Measurements from ENCODE around the gene RMRP.

Gene RMRP

GRCh38 chr9:35687972-35688557, 30.2 kb upstream of the RMRP start (continued):
- no peak for TF ChIP-seq ZBTB7A (tag by site-specific recombination; IDR thresholded peaks at IDR 0.05; ENCODE audit: low read depth)
- no peak for TF ChIP-seq ZBTB17 (tag by site-specific recombination; IDR thresholded peaks at IDR 0.05)
- TF ChIP-seq ZNF350 (tag by site-specific recombination; IDR thresholded peaks at IDR 0.05): no peak
- TF ChIP-seq ZNF133 (tag by site-specific recombination; IDR thresholded peaks at IDR 0.05): no peak

- peaks cover 3% of the 10 kb centered on the region; the same call in 1 of the 2 replicates for H3K4me1 ChIP-seq (ENCODE audit: control insufficient read depth, insufficient read depth, low read length)
- 0 out of 2 replicates have a peak, but pooled peaks have one; percentile 3 for TF ChIP-seq PATZ1 (tag by site-specific recombination; IDR thresholded peaks at IDR 0.05)
- no peak for TF ChIP-seq BCL6B (tag by site-specific recombination; IDR thresholded peaks at IDR 0.05)
- no peak for TF ChIP-seq ZNF132 (tag by site-specific recombination; IDR thresholded peaks at IDR 0.05; ENCODE audit: borderline replicate concordance)
- TF ChIP-seq, protein P1, sequence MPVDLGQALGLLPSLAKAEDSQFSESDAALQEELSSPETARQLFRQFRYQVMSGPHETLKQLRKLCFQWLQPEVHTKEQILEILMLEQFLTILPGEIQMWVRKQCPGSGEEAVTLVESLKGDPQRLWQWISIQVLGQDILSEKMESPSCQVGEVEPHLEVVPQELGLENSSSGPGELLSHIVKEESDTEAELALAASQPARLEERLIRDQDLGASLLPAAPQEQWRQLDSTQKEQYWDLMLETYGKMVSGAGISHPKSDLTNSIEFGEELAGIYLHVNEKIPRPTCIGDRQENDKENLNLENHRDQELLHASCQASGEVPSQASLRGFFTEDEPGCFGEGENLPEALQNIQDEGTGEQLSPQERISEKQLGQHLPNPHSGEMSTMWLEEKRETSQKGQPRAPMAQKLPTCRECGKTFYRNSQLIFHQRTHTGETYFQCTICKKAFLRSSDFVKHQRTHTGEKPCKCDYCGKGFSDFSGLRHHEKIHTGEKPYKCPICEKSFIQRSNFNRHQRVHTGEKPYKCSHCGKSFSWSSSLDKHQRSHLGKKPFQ (tag by site-specific recombination; IDR thresholded peaks at IDR 0.05): no peak
- CTCF ChIA-PET: interaction anchor here (1.4 to 2.4 kb wide), 5 partner anchors 9 to 42 kb away, joined by 5 to 23 read pairs (median 9); partner anchors contain the start of gene CCDC107
- H3K9me3 ChIP-seq (ENCODE audit: control insufficient read depth, insufficient read depth, low read depth, low read length): no peaks in the 10 kb centered on the region
- POLR2A ChIA-PET: interaction anchor here (0.8 to 2.3 kb wide), 4 partner anchors 22 to 44 kb away, joined by 3 to 7 read pairs (median 5); partner anchors contain the start of gene ARHGEF39
- no peak overlapping the region for H3K4me3 ChIP-seq (ENCODE audit: low read depth, low read length)
- peaks cover 0 to 32% of the 10 kb centered on the region in 2 experiments; a peak in 1 of 3 replicates for H3K36me3 ChIP-seq (ENCODE audit: control insufficient read depth in 2 of 2, insufficient read depth in 1 of 2, low read length in 2 of 2)
- no peak overlapping the region for H3K27ac ChIP-seq (ENCODE audit: extremely low read depth, low read depth, low read length)
Observed at GRCh38 chr9:35687306-35687705, 29.5 kb upstream of the RMRP start.

DNA sequence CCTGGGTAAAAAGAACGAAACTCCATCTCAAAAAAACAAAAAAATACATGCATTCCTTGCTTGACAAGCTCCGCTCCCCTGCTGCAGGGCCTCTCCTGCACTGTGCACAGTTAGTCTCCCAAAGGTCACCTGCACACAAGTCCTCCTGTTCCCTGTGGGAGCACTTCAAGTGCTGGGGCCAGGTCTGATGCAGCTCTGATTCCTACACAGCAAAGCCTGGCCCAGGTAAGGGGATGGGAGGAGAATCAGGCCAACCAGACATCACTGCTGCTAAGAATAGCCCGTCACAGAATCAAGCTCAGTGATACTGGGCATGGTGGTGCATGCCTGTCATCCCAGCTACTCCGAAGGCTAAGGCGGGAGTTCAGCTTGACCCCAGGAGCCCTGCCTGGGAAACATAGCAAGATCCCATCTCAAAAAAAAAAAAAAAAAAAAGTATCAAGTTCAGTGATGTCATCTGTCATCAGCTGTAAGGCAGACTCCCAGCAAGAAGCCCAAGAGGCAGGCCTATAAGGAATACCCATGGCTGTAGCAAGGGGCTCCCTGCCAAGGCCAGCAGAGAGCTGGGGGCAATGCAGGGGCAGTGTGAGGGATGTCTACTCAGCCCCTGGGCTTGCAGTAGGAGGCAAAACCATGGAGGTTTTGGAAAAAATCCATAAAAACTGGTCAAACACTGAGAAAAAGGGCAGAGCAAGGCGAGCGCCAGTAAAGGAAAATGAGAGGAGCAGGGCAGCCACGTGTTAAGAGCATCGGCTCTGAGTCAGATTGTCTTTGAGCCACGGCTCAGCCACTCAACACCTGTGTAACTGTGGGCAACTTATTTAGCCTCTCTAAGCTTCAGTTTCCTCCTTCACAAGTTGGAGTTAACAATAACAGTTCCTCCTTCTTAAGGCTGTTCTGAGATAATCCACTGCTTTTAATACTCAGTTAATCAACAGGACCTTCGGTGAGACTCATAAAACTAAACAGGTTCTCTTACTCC, 28.7 kb upstream of the RMRP start:
- Histone ChIP-seq H3K9me3 (ENCODE audit: control insufficient read depth, insufficient read depth, low read depth, low read length) (no peaks in the 10 kb centered on the region), H3K4me3 (ENCODE audit: low read depth, low read length) (no peak overlapping the region), H3K27ac (ENCODE audit: extremely low read depth, low read depth, low read length) (no peak overlapping the region), H3K4me1 (ENCODE audit: control insufficient read depth, insufficient read depth, low read length) (peaks cover 3% of the 10 kb centered on the region; the same call in 1 of the 2 replicates), H3K36me3 (ENCODE audit: control insufficient read depth in 2 of 2, insufficient read depth in 1 of 2, low read length in 2 of 2) (peaks cover 0 to 32% of the 10 kb centered on the region in 2 experiments; a peak in 1 of 3 replicates)
- CTCF ChIA-PET: interaction anchor here (0.6 to 2.0 kb wide), 6 partner anchors 10 to 133 kb away, joined by 3 to 23 read pairs (median 4); partner anchors contain the start of genes CCDC107 and RMRP
- TF ChIP-seq ZNF37A (tag by site-specific recombination; IDR thresholded peaks at IDR 0.05) (no peak), ZNF530 (tag by site-specific recombination; IDR thresholded peaks at IDR 0.05; ENCODE audit: low read depth) (no peak), KLF10 (tag by site-specific recombination; IDR thresholded peaks at IDR 0.05) (no peak), ZNF2 (tag by site-specific recombination; IDR thresholded peaks at IDR 0.05) (no peak), ZXDB (tag by site-specific recombination; IDR thresholded peaks at IDR 0.05) (no peak), ZNF629 (tag by site-specific recombination; IDR thresholded peaks at IDR 0.05) (peak; percentile 64), ZIC2 (tag by site-specific recombination; IDR thresholded peaks at IDR 0.05) (peak; percentile 57), ZNF623 (tag by site-specific recombination; IDR thresholded peaks at IDR 0.05) (no peak), ZNF473 (tag by site-specific recombination; IDR thresholded peaks at IDR 0.05) (no peak), OSR2 (tag by site-specific recombination; IDR thresholded peaks at IDR 0.05) (no peak), ZNF701 (tag by site-specific recombination; IDR thresholded peaks at IDR 0.05) (no peak), PRDM1 (tag by site-specific recombination; IDR thresholded peaks at IDR 0.05) (no peak), ZNF174 (tag by site-specific recombination; IDR thresholded peaks at IDR 0.05) (no peak)
- TF ChIP-seq, protein P2, sequence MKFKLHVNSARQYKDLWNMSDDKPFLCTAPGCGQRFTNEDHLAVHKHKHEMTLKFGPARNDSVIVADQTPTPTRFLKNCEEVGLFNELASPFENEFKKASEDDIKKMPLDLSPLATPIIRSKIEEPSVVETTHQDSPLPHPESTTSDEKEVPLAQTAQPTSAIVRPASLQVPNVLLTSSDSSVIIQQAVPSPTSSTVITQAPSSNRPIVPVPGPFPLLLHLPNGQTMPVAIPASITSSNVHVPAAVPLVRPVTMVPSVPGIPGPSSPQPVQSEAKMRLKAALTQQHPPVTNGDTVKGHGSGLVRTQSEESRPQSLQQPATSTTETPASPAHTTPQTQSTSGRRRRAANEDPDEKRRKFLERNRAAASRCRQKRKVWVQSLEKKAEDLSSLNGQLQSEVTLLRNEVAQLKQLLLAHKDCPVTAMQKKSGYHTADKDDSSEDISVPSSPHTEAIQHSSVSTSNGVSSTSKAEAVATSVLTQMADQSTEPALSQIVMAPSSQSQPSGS (tag by site-specific recombination; IDR thresholded peaks at IDR 0.05; ENCODE audit: low read depth): peak; percentile 77; the same call in 1 of the 2 replicates
- POLR2A ChIA-PET: interaction anchor here (0.6 to 1.2 kb wide), 7 partner anchors 9 to 570 kb away, joined by 3 to 9 read pairs (median 4); partner anchors contain the start of gene ARHGEF39

Data from HEK293 (cell line).